GM18505 (cell line): ENCODE results near the gene LECT2.

Experiments used
- ATAC-seq: cut with Tn5 transposase; IDR thresholded peaks from one replicate; pipeline ENCODE4 v1.9.1; 2021; ENCODE audit not compliant: unreplicated experiment
- POLR2A ChIP-seq: IDR thresholded peaks from 4 replicates; pipeline ENCODE4 v1.6.1; 2011; ENCODE audit warnings: borderline replicate concordance; ENCODE audit not compliant: insufficient read depth, insufficient read length; ENCODE audit errors: extremely low read depth

LECT2 gene

DNA sequence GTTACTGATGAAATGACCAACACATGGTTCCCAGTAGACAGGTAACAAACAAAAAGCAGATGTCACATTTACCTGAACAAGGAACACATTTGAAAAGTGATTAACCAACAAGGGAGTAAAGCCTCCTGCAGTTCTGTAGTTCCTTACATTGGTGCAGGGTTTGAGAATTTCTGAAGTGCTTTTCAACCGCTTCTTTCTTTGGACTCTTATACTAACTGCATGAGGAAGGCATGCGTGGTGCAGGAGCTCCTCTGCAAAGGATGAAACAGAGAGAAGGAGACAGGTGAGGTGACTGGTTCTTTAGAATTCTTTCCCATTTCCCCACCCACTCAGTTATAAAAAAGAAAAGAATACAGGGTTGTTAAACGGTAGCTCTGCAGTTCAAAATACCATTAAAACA is 54.5 kb downstream of the LECT2 start:
- no peak for TF ChIP-seq POLR2A
- no peak for ATAC-seq

DNA sequence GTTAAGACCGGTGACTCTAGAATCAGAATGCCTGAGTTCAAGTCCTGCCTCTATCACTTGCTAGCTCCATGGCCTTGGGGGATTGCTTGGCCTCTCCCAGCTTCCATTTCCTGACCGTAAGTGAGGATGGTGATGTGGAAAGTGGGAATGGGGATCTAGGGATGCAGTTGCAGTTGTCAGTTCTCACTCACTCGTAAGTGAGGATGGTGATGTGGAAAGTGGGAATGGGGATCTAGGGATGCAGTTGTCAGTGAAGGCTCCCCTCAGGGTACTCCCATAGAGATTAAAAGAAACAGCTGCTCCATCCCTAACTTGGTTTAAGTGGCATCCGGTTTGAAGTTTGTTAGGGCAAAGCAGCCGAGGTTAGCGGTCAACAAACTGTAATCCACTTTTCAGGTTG is 56.1 kb downstream of the LECT2 start:
- ATAC-seq, result no peak
- no peak for TF ChIP-seq POLR2A
